RWPE1 (cell line): ENCODE measurements around the gene FGF4.

Experiments used
- CTCF ChIA-PET: fragments of 350-600 bp; sonication (Branson Sonifier 250); formaldehyde crosslinking; extraction: SDS; loops from one replicate; lab custom pipeline; 2021; lab: Yijun Ruan, JAX
- POLR2A ChIA-PET: fragments of 400-600 bp; formaldehyde crosslinking; extraction: SDS; loops from one replicate; lab custom pipeline; 2020; ENCODE audit warnings: antibody characterized with exemption; ENCODE audit not compliant: low non-redundant PET; lab: Yijun Ruan, JAX
- DNase-seq: peaks from one replicate; pipeline ENCODE4 v3.0.0; 2012; ENCODE audit warnings: low spot score
- H3K27ac ChIP-seq: fragments of 450-650 bp; 2 replicates; pipeline ENCODE4 v1.5.1; 2017
- TF ChIP-seq, protein P1 (sequence below): fragments of 450-650 bp; conservative IDR thresholded peaks from 2 replicates; pipeline ENCODE4 v1.5.1; 2017; ENCODE audit warnings: low read depth, mild to moderate bottlenecking

FGF4 gene

DNA sequence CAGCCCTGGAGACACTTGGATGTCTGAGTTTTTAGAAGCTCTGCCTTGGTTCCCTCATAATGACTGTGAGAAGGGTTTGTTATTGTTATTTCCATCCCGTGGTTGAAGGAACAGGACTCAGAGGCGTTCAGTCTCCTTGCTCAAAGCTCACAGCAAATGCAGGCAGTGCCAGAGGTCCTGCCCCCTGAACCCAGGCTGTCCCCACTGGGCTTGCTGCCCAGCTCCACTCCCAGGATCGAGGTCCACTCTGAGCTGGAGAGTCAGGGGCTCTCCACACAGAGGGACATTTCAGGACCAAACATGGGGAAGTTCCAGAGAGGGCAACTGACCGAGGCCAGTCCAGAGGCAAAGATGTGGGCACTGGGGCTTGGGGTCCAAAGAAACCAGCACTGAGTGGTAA is 14.8 kb downstream of the FGF4 start:
- ChIA-PET POLR2A (no interaction called here), CTCF (no interaction called here)
- no peak overlapping the region for H3K27ac ChIP-seq
- TF ChIP-seq, protein P1, sequence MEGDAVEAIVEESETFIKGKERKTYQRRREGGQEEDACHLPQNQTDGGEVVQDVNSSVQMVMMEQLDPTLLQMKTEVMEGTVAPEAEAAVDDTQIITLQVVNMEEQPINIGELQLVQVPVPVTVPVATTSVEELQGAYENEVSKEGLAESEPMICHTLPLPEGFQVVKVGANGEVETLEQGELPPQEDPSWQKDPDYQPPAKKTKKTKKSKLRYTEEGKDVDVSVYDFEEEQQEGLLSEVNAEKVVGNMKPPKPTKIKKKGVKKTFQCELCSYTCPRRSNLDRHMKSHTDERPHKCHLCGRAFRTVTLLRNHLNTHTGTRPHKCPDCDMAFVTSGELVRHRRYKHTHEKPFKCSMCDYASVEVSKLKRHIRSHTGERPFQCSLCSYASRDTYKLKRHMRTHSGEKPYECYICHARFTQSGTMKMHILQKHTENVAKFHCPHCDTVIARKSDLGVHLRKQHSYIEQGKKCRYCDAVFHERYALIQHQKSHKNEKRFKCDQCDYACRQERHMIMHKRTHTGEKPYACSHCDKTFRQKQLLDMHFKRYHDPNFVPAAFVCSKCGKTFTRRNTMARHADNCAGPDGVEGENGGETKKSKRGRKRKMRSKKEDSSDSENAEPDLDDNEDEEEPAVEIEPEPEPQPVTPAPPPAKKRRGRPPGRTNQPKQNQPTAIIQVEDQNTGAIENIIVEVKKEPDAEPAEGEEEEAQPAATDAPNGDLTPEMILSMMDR = no peak
- DNase-seq = no peak

DNA sequence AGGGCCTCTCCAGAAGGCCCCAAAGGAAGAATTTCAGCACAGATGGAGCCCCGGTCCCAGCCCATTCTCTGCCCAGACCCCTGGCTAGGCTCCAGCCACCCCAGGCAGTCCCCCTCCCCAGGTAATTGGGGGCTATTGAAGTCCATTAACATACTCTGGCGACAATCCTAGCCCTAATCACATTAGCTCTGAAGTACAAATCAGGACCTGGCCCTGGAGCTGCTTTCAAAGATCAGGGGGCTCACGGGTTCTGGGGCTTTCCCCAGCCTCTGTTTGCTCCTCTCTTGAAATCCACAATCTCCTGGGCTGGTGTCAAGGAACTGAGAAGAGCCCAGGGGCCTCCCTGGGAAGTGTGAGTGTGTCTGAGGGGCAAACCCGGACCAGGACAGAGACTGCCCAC is 22.3 kb downstream of the FGF4 start:
- CTCF ChIA-PET = interaction anchor here (0.6 kb wide), 1 partner anchor 191 kb away, joined by 4 read pairs; no protein-coding TSS in a partner anchor
- H3K27ac ChIP-seq = no peak overlapping the region
- TF ChIP-seq, protein P1 = no peak
- DNase-seq = no peak
- POLR2A ChIA-PET = no interaction called here

DNA sequence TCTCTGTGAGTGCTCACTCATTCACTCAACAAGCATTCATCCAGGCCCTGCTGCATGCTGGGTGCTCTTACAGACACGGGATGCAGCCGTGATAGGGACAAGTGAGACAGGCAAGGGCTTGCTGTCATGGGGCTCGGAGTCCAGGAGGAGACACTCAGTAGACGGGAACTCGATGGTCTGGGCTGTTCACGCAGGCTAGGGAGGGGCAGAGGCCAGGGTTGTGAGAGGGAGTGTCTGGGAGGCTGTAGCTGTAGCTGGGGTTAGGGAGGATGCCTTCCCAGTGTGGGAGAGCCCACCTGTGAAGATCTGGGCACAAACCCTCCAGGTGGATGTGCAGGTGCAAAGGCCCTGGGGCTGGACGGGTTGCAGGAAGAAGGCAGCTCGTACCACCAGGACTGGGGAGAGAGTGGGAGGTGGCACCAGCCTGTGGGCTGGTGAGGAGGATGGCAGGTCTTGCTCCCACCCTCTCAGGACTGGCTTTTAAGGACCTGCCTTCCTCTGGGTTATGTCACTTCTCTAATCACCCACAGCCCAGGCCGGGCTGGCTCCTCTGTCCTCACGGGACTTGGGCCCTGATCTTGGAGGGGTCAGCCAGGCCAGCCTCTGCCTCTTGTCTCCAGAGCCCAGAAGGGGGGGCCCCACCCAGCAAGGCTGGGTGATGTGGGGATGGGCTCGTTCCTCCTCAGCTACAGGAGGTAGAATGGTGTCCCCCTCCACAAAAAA is 24.1 kb downstream of the FGF4 start:
- no peak for DNase-seq
- TF ChIP-seq, protein P1 = no peak
- no peak overlapping the region for H3K27ac ChIP-seq
- POLR2A ChIA-PET = no interaction called here
- CTCF ChIA-PET = interaction anchor here (0.7 kb wide), 1 partner anchor 218 kb away, joined by 3 read pairs; no protein-coding TSS in a partner anchor

DNA sequence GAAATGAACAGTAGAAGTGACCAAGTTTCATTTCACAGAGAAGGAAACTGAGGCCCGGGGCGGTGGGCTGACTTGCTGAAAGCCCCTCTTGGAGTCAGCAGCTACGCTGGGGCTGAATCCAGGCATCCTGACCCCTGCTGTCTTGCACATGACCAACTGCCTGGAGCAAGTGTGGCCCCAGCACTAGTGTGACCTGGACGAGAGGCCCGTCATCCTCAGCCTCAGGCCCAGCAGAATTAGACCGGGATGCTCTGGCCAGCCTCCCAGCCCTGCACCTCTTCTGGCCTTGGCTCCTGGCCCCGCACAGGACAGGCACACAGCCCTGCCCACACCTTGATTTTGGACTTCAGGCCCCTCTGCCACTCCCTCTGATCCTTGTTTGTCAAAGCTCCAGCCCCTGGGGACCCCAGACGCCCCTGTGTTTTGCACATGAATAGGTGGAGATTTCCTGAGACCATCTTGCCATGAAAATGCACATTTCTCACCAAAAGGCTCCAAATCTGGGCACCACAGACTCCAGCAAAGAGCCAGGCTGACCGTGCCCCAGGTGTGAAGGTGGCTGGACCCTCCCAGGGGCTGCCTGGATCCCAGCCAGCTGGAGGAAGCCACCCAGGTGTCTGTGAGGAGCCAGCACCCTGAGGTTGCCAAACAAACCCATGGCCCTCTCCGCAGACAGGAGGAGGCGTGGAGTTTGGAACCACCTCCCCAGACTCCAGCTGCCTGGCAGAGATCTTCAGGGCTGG is 24.9 kb downstream of the FGF4 start:
- CTCF ChIA-PET = no interaction called here
- TF ChIP-seq, protein P1 = no peak
- POLR2A ChIA-PET = no interaction called here
- no peak overlapping the region for H3K27ac ChIP-seq
- DNase-seq = no peak

DNA sequence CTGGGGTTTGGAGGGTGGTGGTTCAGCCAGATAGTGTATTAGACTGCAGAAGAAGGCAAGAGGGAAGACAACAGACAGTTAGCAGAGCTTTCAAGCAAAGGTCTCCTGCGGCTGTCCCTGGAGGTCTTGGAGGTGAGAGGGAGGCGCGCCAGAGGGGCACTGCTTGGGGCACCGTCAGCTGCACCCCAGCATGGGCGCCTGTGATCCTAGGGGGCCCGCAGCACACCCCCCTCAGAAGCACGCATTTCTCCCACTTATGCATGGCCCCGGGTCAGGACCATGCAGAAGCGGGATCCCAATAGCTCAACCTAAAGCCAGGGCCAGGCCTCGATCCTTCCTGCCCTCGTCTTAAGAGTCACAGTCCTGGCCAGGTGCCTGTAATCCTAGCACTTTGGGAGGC is 26.5 kb downstream of the FGF4 start:
- H3K27ac ChIP-seq = no peak overlapping the region
- TF ChIP-seq, protein P1 = no peak
- POLR2A ChIA-PET = no interaction called here
- CTCF ChIA-PET = no interaction called here
- DNase-seq = no peak

DNA sequence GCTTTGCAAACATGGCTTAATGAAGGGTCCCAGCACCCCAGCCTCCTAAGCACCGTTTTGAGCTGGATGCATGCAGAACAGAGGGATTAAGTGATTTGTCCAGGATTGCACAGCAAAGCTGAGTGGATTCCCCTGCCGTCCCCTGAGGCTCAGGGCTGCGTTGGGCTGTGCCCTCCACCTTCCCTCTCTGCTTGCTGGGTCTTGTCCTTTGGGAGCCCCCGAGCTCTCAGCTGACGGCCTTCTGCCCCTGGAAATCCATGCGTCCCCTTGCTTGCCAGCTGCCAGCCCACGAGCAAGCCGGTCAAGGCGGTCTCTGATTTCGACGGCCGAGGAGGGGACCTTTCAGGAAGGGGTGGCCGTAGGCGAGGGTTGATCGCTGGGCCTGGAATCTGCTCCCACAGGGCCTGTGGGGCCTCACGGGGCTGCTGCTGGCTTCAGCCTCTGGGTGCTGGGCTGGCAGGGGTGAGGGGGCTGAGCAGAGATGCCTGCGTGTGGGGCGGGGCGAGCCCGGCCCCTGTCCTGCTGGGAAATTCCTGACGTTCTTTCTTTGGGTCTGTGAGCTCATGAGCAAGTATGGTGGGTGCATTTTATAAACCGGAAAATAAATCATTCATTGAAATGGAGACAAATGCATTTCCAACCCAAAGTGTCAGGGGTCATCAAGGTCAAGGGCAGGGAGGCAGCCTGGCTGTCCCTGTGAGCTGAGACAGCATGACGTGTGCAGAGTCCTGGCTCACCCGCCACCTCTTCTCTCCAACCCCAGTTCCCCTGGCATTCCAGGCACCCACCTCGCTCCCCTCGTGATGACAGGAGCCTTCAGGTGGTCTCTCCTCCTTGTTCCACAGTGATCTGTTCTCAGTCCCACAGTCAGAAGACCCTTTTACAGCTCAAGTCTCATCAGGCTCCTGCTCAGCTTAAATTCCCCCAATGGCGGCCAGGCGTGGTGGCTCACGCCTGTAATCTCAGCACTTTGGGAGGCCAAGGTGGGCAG is 28.1 kb downstream of the FGF4 start:
- TF ChIP-seq, protein P1 = no peak
- DNase-seq = no peak
- CTCF ChIA-PET = no interaction called here
- POLR2A ChIA-PET = interaction anchor here (0.7 kb wide), 1 partner anchor 40 kb away, joined by 13 read pairs; no protein-coding TSS in a partner anchor
- H3K27ac ChIP-seq = no peak overlapping the region
